GM12801 (cell line): ENCODE results near the gene GLCE.

ENCODE experiments used
- CTCF ChIP-seq: IDR thresholded peaks from one replicate; pipeline ENCODE4 v1.5.1; 2011; ENCODE audit warnings: control low read depth; ENCODE audit not compliant: insufficient read length; ENCODE audit errors: extremely low read depth

GLCE gene

GRCh38 chr15:69131362-69132220 is 28.8 kb upstream of the GLCE start:
- TF ChIP-seq CTCF = no peak

- no peak for TF ChIP-seq CTCF
These were observed 28.0 kb upstream of the GLCE start for GRCh38 chr15:69132430-69132829.

- TF ChIP-seq CTCF = no peak
These were observed 27.2 kb upstream of the GLCE start for GRCh38 chr15:69132977-69133861.

- TF ChIP-seq CTCF = no peak
These were observed 26.4 kb upstream of the GLCE start for GRCh38 chr15:69133862-69134519.

- no peak for TF ChIP-seq CTCF
These were observed 25.6 kb upstream of the GLCE start for GRCh38 chr15:69134791-69135190.

GRCh38 chr15:69135499-69135898 is 24.9 kb upstream of the GLCE start:
- no peak for TF ChIP-seq CTCF

GRCh38 chr15:69138963-69139362 is 21.5 kb upstream of the GLCE start:
- no peak for TF ChIP-seq CTCF
